HFF-Myc (cell line): ENCODE results near the gene CELF4.

Experiments
- DNase-seq: peaks from one replicate; pipeline ENCODE4 v3.0.0-alpha.2; 2011; ENCODE audit warnings: low read depth; ENCODE audit errors: extremely low read depth
- H3K4me3 ChIP-seq: replicated peaks from 2 replicates; pipeline ENCODE4 v1.5.1; 2011; ENCODE audit warnings: low read depth, mild to moderate bottlenecking, control low read depth, low read length
- CTCF ChIP-seq: IDR thresholded peaks from 2 replicates; pipeline ENCODE4 v1.5.1; 2012; ENCODE audit warnings: mild to moderate bottlenecking, low read depth, low read length, control low read depth; ENCODE audit errors: missing control alignments

CELF4 gene

GRCh38 chr18:37565101-37565976 lies at the start of gene CELF4:
Gene CELF4 (minus strand): TSS chr18:37565798.
- TF ChIP-seq CTCF, result no peak
- H3K4me3 ChIP-seq, result 0 out of 2 replicates have a peak within 1 kb of the TSS, but pooled peaks have one; percentile 3
- DNase-seq, result no peak

- DNase-seq, result no peak
- H3K4me3 ChIP-seq, result no peak overlapping the region
- no peak for TF ChIP-seq CTCF
Measured at GRCh38 chr18:37613253-37613565, 47.6 kb upstream of the CELF4 start.

GRCh38 chr18:37612524-37613252 lies 47.1 kb upstream of the CELF4 start:
- no peak for TF ChIP-seq CTCF
- H3K4me3 ChIP-seq, result no peak overlapping the region
- no peak for DNase-seq

GRCh38 chr18:37611614-37612279 lies 46.1 kb upstream of the CELF4 start:
- TF ChIP-seq CTCF, result no peak
- no peak for DNase-seq
- H3K4me3 ChIP-seq, result no peak overlapping the region

GRCh38 chr18:37608876-37609275 lies 43.3 kb upstream of the CELF4 start:
- TF ChIP-seq CTCF, result no peak
- no peak for DNase-seq
- no peak overlapping the region for H3K4me3 ChIP-seq

- DNase-seq, result no peak
- TF ChIP-seq CTCF, result no peak
- H3K4me3 ChIP-seq, result no peak overlapping the region
Measured at GRCh38 chr18:37607281-37607680, 41.7 kb upstream of the CELF4 start.
